Activated T-cell treated with anti-CD3 and anti-CD28 coated beads, Interleukin-2, amount 50 U/mL, for 24 hours (primary cell): ENCODE data around the gene KCTD11.
"Not testable (repeated sequence)": the region's sequence is repeated elsewhere in the genome, so short reads cannot be mapped to it uniquely, and the experiment has no call there.

Source experiments
- DNase-seq: peaks from one replicate; pipeline ENCODE4 v3.0.0-alpha.2; 2020
- H3K27ac Mint-ChIP-seq: 2 replicates; pipeline ENCODE4 v1.8.0; 2020; ENCODE audit warnings: mild to moderate bottlenecking, mixed read lengths
- H3K27me3 Mint-ChIP-seq: 2 replicates; pipeline ENCODE4 v1.8.0; 2020; ENCODE audit warnings: mixed read lengths
- H3K36me3 Mint-ChIP-seq: 2 replicates; pipeline ENCODE4 v1.8.0; 2020; ENCODE audit warnings: low read depth, mixed read lengths
- H3K4me1 Mint-ChIP-seq: 2 replicates; pipeline ENCODE4 v1.8.0; 2020; ENCODE audit warnings: low read depth, mixed read lengths
- H3K4me3 Mint-ChIP-seq: 2 replicates; pipeline ENCODE4 v1.8.0; 2020; ENCODE audit warnings: mild to moderate bottlenecking, moderate library complexity, mixed read lengths
- H3K9me3 Mint-ChIP-seq: 2 replicates; pipeline ENCODE4 v1.8.0; 2020; ENCODE audit warnings: mixed read lengths

KCTD11 gene

DNA sequence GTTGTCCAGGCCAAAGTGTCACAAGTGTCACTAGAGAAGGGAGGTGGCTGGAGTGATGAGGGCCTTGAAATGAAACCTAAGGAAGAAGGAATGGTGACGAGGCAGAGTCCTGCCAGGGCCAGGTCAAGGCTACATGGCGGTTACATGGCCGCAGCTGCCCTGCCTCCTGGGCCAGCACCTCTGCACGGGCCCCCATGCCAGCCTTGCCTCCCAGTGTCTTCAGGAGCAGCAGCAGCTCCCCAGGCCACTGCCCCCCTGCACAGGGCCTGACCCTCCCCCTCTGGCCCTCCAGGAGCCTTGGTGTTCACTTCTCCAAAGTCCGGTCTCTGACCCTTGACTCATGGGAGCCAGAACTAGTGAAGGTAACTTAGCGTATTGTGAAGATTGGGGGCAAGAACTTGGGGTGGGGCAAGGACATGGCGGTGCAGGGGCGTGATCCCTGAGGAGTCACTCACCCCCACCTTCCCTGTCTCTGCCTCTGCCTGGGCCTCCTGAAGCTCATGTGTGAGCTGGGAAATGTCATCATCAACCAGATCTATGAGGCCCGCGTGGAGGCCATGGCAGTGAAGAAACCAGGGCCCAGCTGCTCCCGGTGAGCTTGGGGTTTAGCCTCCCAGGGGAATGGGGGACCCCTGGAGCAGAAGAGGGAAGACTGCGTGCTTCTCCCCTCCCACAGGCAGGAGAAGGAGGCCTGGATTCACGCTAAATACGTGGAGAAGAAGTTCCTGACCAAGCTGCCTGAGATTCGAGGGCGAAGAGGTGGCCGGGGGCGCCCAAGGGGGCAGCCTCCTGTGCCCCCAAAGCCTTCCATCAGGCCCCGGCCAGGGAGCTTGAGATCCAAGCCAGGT, 4.1 kb upstream of the KCTD11 start:
- Mint-ChIP-seq H3K9me3 (no peaks in the 10 kb centered on the region), H3K27ac (peak overlapping the region; percentile 37), H3K4me1 (peaks cover 35% of the 10 kb centered on the region), H3K36me3 (peaks cover 90% of the 10 kb centered on the region), H3K4me3 (no peak overlapping the region), H3K27me3 (no peaks in the 10 kb centered on the region)
- DNase-seq, result no peak

DNA sequence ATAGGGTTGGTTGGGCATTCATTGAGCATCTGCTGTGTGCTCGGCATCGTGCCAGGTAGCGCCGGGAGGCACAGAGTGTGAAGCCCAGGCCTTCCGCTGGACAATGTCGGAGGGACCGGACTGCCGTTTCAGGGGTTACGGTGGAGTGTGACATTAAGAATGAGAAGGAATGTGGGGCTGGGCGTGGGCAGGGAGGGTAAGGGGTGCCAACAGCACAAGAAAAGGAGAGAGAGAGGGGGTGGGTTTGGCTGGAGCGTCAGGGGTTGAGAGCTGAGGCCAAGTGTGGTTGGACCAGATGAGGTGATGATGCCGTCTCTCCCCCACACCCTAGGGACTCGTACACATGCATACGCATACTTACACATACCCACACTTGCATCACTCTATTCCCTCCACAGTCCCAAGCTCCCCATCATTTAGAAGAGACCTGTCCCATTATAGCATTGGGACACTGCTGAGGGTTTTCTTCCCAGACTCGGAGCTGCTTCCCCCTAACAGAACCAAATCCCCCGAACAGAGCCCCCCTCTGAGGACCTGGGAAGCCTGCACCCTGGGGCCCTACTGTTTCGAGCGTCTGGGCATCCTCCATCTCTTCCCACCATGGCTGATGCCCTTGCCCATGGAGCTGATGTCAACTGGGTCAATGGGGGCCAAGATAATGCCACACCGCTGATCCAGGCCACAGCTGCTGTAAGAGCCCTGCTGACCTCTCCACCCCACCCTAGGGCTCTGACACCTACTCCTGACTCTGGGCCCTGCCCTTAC, 3.3 kb upstream of the KCTD11 start:
- DNase-seq, result no peak
- Mint-ChIP-seq H3K4me1 (peaks cover 38% of the 10 kb centered on the region), H3K27ac (peak overlapping the region; percentile 68), H3K36me3 (peaks cover 82% of the 10 kb centered on the region), H3K27me3 (no peaks in the 10 kb centered on the region), H3K9me3 (no peaks in the 10 kb centered on the region), H3K4me3 (no peak overlapping the region)

GRCh38 chr17:7352503-7352889, 534 bp downstream of the KCTD11 start:
- H3K4me1 Mint-ChIP-seq, result peaks cover 52% of the 10 kb centered on the region

GRCh38 chr17:7352910-7353635, 1.1 kb downstream of the KCTD11 start:
- no peak for DNase-seq
- no peaks in the 10 kb centered on the region for H3K27me3 Mint-ChIP-seq
- H3K4me1 Mint-ChIP-seq, result peaks cover 52% of the 10 kb centered on the region
- H3K9me3 Mint-ChIP-seq, result no peaks in the 10 kb centered on the region
- peaks cover 38% of the 10 kb centered on the region for H3K36me3 Mint-ChIP-seq
- peak overlapping the region; percentile 90 for H3K27ac Mint-ChIP-seq
- peak overlapping the region; percentile 80 for H3K4me3 Mint-ChIP-seq

More at GRCh38 chr17:7352503-7352889, 534 bp downstream of the KCTD11 start:
- Mint-ChIP-seq H3K27me3 (no peaks in the 10 kb centered on the region), H3K36me3 (peaks cover 43% of the 10 kb centered on the region), H3K27ac (peak overlapping the region; percentile 90), H3K9me3 (no peaks in the 10 kb centered on the region), H3K4me3 (peak overlapping the region; percentile 80)
- no peak for DNase-seq

GRCh38 chr17:7354262-7354843, 2.4 kb downstream of the KCTD11 start:
- no peaks in the 10 kb centered on the region for H3K27me3 Mint-ChIP-seq
- H3K4me1 Mint-ChIP-seq, result peaks cover 43% of the 10 kb centered on the region
- no peak for DNase-seq
- no peaks in the 10 kb centered on the region for H3K9me3 Mint-ChIP-seq
- H3K27ac Mint-ChIP-seq, result peak overlapping the region; percentile 79
- no peak overlapping the region for H3K4me3 Mint-ChIP-seq
- peaks cover 25% of the 10 kb centered on the region for H3K36me3 Mint-ChIP-seq

GRCh38 chr17:7355053-7355452, 3.1 kb downstream of the KCTD11 start, which contains the start of gene TMEM95:
TMEM95 (plus strand) TSS chr17:7355156; CDS start chr17:7355205, 49 bp downstream.
- Mint-ChIP-seq H3K27ac (peak within 1 kb of the TSS; percentile 79), H3K4me3 (no peak within 1 kb of the TSS), H3K4me1 (peaks cover 37% of the 10 kb centered on the region), H3K9me3 (no peaks in the 10 kb centered on the region), H3K27me3 (no peaks in the 10 kb centered on the region), H3K36me3 (peaks cover 18% of the 10 kb centered on the region)
- no peak for DNase-seq

- DNase-seq, result no peak
- Mint-ChIP-seq H3K36me3 (peaks cover 15% of the 10 kb centered on the region), H3K4me3 (no peak overlapping the region), H3K27me3 (no peaks in the 10 kb centered on the region), H3K27ac (no peak overlapping the region), H3K9me3 (no peaks in the 10 kb centered on the region), H3K4me1 (peaks cover 33% of the 10 kb centered on the region)
Observed at GRCh38 chr17:7355573-7355972, 3.6 kb downstream of the KCTD11 start.

DNA sequence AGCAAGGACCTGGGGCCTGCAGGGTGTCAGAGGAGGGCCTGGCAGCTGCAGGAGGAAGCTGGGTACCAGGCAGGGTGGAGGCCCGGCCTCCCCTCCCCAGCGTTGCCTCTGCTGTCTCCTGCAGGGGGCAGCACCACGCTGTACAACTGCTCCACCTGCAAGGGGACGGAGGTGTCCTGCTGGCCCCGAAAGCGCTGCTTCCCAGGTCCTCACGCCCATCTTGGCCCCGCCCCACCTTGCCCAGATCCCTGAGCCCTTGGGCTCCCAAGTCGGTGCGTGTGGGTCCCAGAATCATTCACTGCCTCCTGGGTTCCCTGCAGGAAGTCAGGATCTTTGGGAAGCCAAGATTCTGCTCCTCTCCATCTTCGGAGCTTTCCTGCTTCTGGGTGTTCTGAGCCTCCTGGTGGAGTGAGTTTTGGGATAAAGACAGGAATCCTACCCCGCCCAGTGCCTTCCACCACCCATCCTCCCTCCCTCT, 4.1 kb downstream of the KCTD11 start:
- Mint-ChIP-seq H3K4me3 (no peak overlapping the region), H3K36me3 (peaks cover 9% of the 10 kb centered on the region), H3K4me1 (peaks cover 29% of the 10 kb centered on the region), H3K27me3 (no peaks in the 10 kb centered on the region), H3K27ac (no peak overlapping the region), H3K9me3 (no peaks in the 10 kb centered on the region)
- peak; percentile 89 for DNase-seq

GRCh38 chr17:7356756-7357155, 4.8 kb downstream of the KCTD11 start:
- Mint-ChIP-seq H3K4me3 (no peak overlapping the region), H3K4me1 (peaks cover 26% of the 10 kb centered on the region), H3K9me3 (no peaks in the 10 kb centered on the region), H3K27ac (no peak overlapping the region), H3K27me3 (no peaks in the 10 kb centered on the region), H3K36me3 (peaks cover 6% of the 10 kb centered on the region)
- no peak for DNase-seq

GRCh38 chr17:7357381-7357780, 5.4 kb downstream of the KCTD11 start:
- peaks cover 23% of the 10 kb centered on the region for H3K4me1 Mint-ChIP-seq
- peaks cover 5% of the 10 kb centered on the region for H3K36me3 Mint-ChIP-seq
- H3K4me3 Mint-ChIP-seq, result no peak overlapping the region
- DNase-seq, result no peak
- no peaks in the 10 kb centered on the region for H3K27me3 Mint-ChIP-seq
- no peaks in the 10 kb centered on the region for H3K9me3 Mint-ChIP-seq
- H3K27ac Mint-ChIP-seq, result no peak overlapping the region

- H3K4me3 Mint-ChIP-seq, result no peak overlapping the region
- no peaks in the 10 kb centered on the region for H3K36me3 Mint-ChIP-seq
- no peak overlapping the region for H3K27ac Mint-ChIP-seq
- H3K4me1 Mint-ChIP-seq, result no peaks in the 10 kb centered on the region
- H3K27me3 Mint-ChIP-seq, result no peaks in the 10 kb centered on the region
- H3K9me3 Mint-ChIP-seq, result no peaks in the 10 kb centered on the region
- DNase-seq, result no peak
Observed at GRCh38 chr17:7361906-7362305, 9.9 kb downstream of the KCTD11 start.

DNA sequence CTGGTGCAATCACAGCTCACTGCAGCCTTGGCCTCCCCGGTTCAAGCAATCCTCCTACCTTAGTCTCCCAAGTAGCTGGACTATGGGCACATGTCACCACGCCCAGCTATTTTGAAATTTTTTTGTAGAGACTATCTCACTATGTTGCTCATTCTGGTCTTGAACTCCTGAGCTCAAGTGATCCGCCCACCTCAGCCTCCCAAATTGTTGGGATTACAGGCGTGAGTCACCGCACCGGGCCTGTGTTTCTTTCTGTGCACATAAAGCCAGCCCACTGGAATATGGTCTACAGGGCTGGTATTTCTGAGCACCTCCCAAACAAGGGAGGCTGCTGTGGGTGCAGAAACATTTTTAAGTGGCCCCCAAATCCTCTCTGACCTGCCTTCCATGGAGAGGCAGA, 11.3 kb downstream of the KCTD11 start:
- H3K36me3 Mint-ChIP-seq, result no peaks in the 10 kb centered on the region
- H3K27ac Mint-ChIP-seq, result no peak overlapping the region
- no peak overlapping the region for H3K4me3 Mint-ChIP-seq
- no peaks in the 10 kb centered on the region for H3K4me1 Mint-ChIP-seq
- H3K9me3 Mint-ChIP-seq, result no peaks in the 10 kb centered on the region
- no peak for DNase-seq
- H3K27me3 Mint-ChIP-seq, result no peaks in the 10 kb centered on the region

DNA sequence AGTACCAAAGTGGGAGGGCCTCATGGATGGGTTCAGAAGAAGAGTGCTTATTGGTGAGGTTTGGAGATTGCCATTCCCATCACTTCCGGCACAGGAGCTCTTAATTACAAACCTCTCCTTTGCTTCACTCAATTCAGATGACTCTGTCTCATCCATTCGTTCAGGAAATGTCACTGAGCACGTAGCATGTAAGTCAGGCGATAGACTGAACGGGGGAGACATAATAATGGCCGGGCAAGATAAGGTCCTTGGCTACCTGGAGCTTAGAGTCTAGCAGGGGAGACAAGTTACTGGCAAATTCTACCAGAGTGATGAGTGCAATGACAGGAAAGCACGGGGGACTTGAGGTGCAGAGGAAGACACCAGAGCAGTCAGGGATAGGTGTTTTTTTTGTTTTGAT, 14.0 kb downstream of the KCTD11 start:
- not testable (repeated sequence) for DNase-seq, H3K36me3 Mint-ChIP-seq, H3K9me3 Mint-ChIP-seq, H3K4me1 Mint-ChIP-seq, H3K4me3 Mint-ChIP-seq, H3K27ac Mint-ChIP-seq, H3K27me3 Mint-ChIP-seq

DNA sequence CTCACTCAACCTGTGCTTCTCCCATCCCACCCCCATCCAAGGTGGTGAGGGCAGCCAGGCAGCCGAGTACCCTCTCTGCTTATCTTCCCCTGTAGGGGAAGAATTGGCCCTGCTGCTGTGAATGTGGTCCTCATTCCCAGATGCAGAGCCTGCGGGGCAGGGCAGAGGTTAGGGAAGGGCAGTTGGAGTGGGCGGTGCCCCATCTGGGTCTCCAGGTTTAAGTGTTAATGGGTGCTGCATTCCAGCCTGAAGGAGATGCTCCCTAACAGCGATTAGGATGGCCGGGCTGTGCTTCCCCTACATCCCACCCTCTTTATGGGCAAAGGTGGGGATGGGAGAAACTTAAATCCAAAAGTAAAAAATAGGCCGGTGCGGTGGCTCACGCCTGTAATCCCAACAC, 15.1 kb downstream of the KCTD11 start:
- no peaks in the 10 kb centered on the region for H3K27me3 Mint-ChIP-seq

More for the DNA sequence above, 15.1 kb downstream of the KCTD11 start:
- Mint-ChIP-seq H3K4me3 (no peak overlapping the region), H3K36me3 (no peaks in the 10 kb centered on the region), H3K4me1 (no peaks in the 10 kb centered on the region), H3K9me3 (no peaks in the 10 kb centered on the region), H3K27ac (no peak overlapping the region)
- no peak for DNase-seq
